GM18505 (cell line): ENCODE results near the gene TPRX1.
"Not testable (repeated sequence)": the region's sequence is repeated elsewhere in the genome, so short reads cannot be mapped to it uniquely, and the experiment has no call there.

Experiments
- ATAC-seq: cut with Tn5 transposase; IDR thresholded peaks from one replicate; pipeline ENCODE4 v1.9.1; 2021; ENCODE audit not compliant: unreplicated experiment
- POLR2A ChIP-seq: IDR thresholded peaks from 4 replicates; pipeline ENCODE4 v1.6.1; 2011; ENCODE audit warnings: borderline replicate concordance; ENCODE audit not compliant: insufficient read depth, insufficient read length; ENCODE audit errors: extremely low read depth

The TPRX1 gene, protein sequence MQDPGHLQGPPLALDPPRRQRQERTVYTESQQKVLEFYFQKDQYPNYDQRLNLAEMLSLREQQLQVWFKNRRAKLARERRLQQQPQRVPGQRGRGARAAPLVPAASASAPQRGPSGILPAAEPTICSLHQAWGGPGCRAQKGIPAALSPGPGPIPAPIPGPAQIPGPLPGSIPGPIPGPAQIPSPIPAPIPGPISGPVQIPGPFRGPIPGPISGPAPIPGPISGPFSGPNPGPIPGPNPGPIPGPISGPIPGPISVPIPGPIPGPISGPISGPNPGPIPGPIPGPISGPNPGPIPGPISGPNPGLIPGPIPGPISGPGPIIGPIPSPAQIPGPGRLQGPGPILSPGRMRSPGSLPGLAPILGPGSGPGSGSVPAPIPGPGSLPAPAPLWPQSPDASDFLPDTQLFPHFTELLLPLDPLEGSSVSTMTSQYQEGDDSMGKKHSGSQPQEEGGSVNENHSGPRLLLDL

DNA sequence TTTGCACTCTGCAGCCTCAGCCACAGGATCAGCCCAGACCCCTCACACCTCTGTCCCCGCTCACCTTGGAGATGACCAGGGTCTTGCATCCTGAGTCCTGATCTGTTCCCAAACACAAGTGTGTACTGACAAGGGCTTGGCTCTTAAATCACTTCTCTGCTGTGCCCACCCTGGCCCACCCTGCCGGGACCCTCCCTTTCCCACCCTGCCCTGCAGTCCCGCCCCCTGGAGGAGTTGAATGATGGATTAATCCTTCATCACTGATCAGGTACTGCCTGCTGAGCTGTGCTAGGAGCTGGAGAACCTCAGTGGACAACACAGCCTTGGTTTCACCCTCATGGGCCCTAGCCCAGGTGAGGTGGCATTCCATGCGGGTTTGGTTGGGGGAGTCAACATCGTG, at the start of gene TPRX1:
TSS of gene TPRX1 (minus strand) at position 101 of the 400 bp plus-strand sequence. CDS start at position 89, 12 bp downstream.
- not testable (repeated sequence) for ATAC-seq

DNA sequence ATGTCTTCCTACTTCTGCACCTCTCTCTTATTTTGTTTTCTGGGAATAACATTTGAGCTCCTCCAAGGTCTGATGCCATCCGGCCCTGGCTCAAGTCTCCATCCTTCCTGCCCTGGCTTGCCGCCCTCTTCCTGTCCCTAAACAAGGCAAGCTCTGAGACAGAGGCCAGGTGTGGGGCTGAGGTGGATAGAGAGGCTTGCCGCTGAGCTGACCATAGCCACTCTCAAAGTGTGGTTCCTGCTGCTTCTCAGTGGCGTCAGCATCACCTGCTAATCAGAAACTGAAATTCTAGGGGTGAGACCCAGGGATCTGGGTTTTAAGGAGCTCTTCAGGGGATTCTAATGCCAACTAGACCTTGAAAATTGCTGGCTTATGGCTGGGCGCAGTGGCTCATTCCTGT, 48.7 kb upstream of the TPRX1 start:
- ATAC-seq = no peak
- TF ChIP-seq POLR2A = no peak

DNA sequence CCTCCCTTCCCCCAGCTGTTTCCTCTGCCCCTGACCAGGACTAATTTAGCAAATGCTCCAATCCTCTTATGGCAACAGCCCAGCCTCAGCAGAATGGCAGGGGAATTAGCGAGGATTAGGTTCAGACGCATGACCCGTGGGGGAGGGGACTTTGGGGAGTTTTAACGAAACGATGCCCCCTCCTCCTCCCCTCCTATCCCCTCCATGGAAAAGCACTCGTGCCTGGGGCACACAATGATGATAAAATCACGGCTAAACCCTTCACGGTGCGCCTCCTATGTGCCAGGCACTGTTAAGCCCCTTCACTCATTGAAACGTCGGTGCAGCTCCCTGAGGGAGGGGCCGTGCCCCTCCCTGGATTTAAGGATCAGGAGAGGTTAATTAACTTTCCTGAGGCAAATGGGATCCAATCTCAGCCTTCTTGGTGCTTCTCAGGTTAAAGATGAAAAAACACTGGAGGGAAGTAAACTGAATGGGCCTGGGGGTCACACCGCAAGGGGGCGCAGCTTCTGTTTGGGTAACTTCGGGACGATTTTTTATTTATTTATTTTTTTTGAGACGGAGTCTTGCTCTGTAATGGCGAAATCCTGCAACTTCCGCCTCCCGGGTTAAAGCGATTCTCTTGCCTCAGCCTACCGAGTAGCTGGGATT, 44.6 kb upstream of the TPRX1 start:
- no peak for TF ChIP-seq POLR2A

DNA sequence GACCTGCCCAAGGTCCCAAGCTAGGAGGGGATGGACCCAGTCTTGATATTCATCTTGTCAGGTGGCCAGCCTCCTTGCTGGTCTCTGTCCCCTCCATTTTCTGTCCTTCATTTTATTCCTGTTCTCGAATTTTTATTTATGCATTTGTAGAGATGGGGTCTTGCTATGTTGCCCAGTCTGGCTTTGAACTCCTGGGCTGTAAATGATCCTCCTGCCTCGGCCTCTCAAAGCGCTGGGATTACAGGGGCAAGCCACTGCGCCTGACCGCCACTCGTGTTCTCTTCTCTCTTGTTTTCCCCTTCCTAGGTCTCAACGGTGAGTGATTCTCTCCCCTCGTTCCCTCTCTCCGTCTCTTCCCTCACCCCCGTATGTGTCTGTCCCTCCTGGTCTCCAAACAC, 44.1 kb upstream of the TPRX1 start:
- no peak for ATAC-seq

More for the DNA sequence above, 44.6 kb upstream of the TPRX1 start:
- no peak for ATAC-seq

DNA sequence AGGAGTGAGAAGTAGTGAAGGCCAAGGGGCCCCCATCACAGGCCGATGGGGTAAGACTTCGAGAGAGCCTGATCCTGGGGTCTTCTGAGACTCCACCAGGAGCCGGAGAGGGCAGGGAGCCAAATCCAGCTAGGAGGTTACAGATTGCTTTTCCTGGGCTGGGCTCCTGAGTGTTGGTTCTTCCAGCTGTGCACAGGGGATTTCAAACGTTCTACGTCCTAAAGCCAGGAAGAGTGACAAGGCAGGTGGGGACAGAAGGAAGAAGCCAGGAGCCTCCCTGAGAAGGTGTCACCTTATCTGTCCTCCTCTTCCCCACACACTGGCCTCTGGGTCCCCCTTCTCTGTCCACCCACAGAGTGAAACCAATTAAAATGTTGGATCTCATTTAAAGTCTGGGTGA, 38.6 kb upstream of the TPRX1 start:
- TF ChIP-seq POLR2A = no peak
- no peak for ATAC-seq

More for the DNA sequence above, 44.1 kb upstream of the TPRX1 start:
- TF ChIP-seq POLR2A = no peak

DNA sequence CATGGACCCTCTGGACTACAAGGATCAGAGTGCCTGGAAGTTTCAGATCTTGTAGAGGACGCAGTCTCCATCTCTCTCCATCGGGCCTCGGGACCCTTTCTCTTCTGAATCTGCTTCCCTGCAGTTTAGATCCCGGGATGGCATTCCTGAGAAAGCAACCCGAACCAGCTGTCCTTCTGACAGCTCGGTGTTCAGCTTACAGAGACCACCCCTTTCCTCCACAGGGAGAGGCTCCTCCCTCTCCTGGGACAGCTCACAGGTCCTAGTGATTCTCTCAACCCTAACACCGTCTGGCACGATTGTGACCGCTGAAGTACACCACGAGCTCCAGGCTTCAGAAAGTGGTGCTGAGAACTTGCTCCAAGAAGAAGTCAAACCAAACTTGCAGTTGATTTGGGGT, 35.6 kb upstream of the TPRX1 start:
- no peak for ATAC-seq
- TF ChIP-seq POLR2A = no peak

DNA sequence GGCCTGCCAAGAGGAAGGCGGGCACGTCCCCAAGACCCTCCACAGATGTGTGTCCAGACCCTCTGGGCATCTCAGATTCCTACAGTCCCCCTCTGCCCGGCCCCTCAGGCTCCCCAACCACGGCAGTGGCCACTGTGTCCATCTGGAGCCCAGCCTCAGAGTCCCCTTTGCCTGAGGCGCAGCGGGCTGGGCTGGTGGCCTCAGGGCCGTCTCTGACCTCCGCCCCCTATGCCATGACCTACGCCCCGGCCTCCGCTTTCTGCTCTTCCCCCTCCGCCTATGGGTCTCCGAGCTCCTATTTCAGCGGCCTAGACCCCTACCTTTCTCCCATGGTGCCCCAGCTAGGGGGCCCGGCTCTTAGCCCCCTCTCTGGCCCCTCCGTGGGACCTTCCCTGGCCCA, 35.1 kb upstream of the TPRX1 start:
- TF ChIP-seq POLR2A = no peak
- ATAC-seq = no peak

DNA sequence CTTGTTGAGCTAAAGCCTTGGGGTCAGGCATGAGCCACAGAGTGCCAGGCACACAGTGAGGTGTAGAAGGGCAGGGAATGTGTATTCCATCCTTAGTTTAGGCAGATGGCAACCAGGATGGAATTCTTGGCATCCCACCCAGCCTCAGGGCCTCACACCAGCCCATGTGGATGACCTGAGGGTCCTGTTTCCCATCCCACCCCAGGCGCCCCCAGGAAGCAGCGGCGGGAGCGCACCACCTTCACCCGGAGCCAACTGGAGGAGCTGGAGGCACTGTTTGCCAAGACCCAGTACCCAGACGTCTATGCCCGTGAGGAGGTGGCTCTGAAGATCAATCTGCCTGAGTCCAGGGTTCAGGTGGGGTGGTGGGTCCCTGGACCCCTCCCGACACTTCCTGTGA, 31.7 kb upstream of the TPRX1 start:
- no peak for TF ChIP-seq POLR2A
- no peak for ATAC-seq

DNA sequence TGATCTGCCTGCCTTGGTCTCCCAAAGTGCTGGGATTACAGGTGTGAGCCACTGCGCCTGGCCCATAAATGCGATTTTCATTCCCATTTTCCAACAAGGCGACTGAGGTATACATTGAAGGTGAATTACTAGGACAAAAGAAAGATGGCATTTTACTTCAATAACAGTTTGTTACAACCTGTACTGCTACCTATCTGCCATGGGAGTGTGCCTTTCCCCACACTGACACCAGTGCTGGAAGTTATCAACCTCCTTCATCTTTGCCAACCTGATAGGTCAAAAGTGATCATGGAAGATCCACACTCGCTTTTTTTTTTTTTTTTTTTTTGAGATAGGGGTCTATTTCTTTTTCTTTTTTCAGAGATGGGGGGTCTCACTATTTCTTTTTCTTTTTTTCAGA, 28.4 kb upstream of the TPRX1 start:
- TF ChIP-seq POLR2A = no peak
- no peak for ATAC-seq

DNA sequence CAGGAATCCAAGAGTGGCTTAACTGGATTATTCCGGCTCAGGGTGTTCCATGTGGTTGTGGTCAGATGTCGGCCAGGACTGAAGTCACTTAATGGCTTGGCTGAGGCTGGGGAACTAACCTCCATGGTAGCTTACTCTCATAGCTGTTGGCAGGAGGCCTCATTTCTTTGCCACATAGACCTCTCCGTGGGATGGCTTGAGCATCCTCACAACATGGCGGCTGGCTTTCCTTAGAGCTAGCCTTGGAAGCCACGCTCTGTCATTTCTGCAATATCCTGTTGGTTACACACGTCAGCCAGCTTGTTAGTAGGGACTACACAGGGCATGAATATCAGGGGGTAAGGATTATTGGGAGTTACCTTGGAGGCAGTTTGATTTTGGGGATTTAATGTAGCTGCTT, 22.4 kb upstream of the TPRX1 start:
- TF ChIP-seq POLR2A = no peak
- no peak for ATAC-seq

DNA sequence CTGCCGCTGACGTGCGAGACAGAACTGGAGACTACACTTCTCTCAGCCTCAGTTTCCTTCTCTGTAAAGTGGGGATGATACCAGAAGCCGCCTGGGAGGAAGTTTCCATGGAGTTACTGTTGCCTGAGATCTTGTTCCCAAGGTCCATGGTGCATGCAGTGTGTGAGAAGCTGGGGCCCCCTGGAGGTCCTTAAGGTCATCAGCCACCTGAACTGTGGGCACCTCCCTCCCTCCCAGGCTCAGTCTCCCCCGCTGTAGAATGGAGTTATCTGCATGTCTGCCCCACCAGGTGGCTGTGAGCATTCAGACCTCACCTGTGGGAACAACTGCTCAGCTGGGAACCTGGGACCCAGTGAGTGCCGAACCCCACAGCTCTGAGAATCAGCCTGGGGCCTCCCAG, 20.0 kb upstream of the TPRX1 start:
- no peak for ATAC-seq
- TF ChIP-seq POLR2A = no peak

DNA sequence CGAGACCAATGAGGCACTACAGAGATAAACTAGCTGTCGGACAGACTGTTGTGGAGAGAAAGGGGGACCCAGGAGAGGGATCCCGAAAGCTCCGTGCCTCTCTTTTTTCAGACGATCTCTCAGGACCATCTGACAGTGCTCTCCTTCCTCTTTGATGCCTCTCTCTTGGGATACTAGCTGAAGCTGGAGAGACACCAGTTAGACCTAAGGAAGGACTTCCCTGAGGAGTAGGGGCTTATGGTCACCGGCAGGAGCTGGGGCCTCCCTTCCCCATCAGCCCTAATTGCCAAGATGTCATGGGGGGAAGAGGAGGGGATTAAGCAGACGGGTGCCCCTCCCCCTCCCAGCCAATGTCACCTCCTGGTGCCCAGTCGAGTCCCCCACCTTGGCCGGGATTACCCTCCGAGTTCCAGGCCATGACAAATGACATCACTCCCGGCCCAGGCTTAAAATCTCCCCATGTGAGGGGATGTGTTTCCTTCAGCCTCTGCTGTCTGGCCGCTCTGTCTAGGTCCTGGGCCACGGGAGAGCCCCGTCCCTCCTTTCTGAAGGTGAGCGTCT, 17.2 kb upstream of the TPRX1 start, which contains the start of gene CRX:
TSS of gene CRX (plus strand) at position 478 of the 561 bp plus-strand sequence. CDS start 12,507 bp downstream, outside the sequence.
- no peak for TF ChIP-seq POLR2A

DNA sequence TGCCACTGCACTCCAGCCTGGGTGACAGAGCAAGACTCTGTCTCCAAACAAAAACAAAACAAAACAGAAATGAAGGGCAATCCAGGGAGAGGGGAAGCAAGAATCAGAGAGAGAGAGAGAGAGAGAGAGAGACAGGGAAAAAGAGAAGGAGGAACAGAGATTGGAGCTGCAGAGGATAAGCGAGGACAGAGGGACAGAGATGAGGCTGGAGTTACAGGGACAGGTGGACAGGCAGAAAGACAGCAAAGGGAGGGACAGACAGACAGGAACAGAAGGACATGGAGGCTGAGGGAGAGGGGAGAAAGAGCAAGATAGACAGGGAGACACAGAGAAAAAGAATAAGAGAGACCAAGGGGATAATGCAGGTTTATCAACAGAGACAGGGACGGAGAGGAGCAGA, 16.1 kb upstream of the TPRX1 start:
- TF ChIP-seq POLR2A = no peak
- ATAC-seq = no peak

More for the DNA sequence above, 17.2 kb upstream of the TPRX1 start, which contains the start of gene CRX:
- ATAC-seq = no peak

DNA sequence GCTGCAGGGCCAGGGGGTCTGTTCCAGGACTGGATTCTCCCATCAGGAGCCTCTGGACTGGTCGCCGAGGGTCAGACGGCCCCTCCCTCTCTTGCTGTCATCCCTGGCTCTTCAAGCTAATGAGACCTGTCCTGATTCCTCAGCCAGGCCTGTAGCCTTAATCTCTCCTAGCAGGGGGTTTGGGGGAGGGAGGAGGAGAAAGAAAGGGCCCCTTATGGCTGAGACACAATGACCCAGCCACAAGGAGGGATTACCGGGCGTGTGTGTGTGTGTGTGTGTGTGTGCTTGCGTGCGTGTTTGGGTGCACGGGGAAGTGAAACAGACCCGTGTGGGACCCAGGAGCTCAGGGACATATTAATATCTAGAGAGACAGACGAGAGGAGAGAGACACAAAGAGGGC, 15.5 kb upstream of the TPRX1 start:
- no peak for ATAC-seq
- no peak for TF ChIP-seq POLR2A

DNA sequence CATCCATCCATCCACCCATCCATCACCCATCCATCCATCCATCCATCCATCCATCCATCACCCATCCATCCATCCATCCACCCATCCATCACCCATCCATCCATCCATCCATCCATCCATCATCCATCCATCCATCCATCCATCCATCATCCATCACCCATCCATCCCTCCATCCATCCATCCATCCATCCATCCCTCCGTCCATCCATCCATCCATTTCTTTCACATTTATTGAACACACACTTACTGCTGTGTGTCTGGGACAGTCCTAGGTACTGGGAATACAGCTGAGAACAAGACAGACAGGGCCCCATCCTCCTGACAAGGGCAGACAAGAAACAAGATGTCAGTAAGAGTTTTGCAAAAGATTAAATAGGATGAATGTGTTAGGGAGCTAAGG, 13.9 kb upstream of the TPRX1 start:
- not testable (repeated sequence) for ATAC-seq

DNA sequence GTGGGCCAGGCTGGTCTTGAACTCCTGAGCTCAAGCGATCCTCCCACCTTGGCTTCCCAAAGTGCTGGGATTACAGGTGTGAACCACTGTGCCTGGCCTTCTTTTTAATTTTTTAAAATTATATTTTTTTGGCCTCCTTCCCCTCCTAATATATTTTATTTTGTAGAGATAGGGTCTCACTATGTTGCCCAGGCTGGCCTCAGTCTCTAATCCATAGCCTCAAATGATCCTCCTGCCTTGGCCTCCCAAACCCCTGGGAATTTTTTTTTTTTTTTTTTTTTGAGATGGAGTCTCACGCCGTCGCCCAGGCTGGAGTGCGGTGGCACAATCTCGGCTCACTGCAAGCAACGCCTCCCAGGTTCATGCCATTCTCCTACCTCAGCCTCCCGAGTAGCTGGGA, 11.9 kb upstream of the TPRX1 start:
- not testable (repeated sequence) for ATAC-seq
